Measurements from ENCODE around the gene ZNF341.
A peak's percentile ranks its signal among the peaks of the same experiment; 100 is the strongest.

Gene ZNF341

GRCh38 chr20:33814238-33814712 lies 82.5 kb downstream of the ZNF341 start:
- H3K27me3 ChIP-seq: no peaks in the 10 kb centered on the region
- peak overlapping the region; percentile 97 for H3K27ac ChIP-seq
- H3K4me1 ChIP-seq (ENCODE audit: control insufficient read depth in 1 of 2, insufficient read depth in 1 of 2, low read depth in 1 of 2, low read length in 1 of 2): peaks cover 48 to 67% of the 10 kb centered on the region in 2 experiments
- no peak overlapping the region for H3K4me3 ChIP-seq (ENCODE audit: low read depth in 1 of 2, low read length in 1 of 2)
- peaks cover 10% of the 10 kb centered on the region for H3K36me3 ChIP-seq
- no peaks in the 10 kb centered on the region for H3K9me3 ChIP-seq
- TF ChIP-seq, protein P1, sequence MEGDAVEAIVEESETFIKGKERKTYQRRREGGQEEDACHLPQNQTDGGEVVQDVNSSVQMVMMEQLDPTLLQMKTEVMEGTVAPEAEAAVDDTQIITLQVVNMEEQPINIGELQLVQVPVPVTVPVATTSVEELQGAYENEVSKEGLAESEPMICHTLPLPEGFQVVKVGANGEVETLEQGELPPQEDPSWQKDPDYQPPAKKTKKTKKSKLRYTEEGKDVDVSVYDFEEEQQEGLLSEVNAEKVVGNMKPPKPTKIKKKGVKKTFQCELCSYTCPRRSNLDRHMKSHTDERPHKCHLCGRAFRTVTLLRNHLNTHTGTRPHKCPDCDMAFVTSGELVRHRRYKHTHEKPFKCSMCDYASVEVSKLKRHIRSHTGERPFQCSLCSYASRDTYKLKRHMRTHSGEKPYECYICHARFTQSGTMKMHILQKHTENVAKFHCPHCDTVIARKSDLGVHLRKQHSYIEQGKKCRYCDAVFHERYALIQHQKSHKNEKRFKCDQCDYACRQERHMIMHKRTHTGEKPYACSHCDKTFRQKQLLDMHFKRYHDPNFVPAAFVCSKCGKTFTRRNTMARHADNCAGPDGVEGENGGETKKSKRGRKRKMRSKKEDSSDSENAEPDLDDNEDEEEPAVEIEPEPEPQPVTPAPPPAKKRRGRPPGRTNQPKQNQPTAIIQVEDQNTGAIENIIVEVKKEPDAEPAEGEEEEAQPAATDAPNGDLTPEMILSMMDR (IDR thresholded peaks at IDR 0.05): no peak

- H3K4me1 ChIP-seq (ENCODE audit: control insufficient read depth in 1 of 2, insufficient read depth in 1 of 2, low read depth in 1 of 2, low read length in 1 of 2): peaks cover 39 to 59% of the 10 kb centered on the region in 2 experiments
- no peaks in the 10 kb centered on the region for H3K27me3 ChIP-seq
- H3K27ac ChIP-seq: peak overlapping the region; percentile 27
- peaks cover 10% of the 10 kb centered on the region for H3K36me3 ChIP-seq
- H3K4me3 ChIP-seq (ENCODE audit: low read depth in 1 of 2, low read length in 1 of 2): no peak overlapping the region
- no peaks in the 10 kb centered on the region for H3K9me3 ChIP-seq
- TF ChIP-seq, protein P1 (IDR thresholded peaks at IDR 0.05): no peak
Observed at GRCh38 chr20:33815671-33816070, 83.9 kb downstream of the ZNF341 start.

DNA sequence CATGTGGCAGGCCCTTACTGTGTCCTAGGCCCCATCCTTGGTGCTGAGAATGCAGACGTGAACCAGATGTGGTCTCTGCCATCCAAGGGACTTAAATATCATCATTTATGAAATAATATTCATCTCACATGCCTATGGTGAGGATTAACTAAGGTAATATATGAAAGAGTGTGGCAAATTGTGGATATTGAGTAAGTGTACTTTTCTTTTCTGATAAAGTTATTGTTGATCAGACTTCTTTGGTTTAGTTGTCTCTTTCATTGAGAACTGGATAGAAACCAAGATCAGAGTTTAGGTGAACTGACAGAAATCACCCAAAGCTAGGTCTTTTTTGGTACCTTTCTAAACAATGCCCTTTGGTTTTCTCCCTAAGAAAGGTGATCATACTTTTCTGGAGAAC lies 84.4 kb downstream of the ZNF341 start:
- Histone ChIP-seq H3K9me3 (no peaks in the 10 kb centered on the region), H3K27me3 (no peaks in the 10 kb centered on the region), H3K27ac (peak overlapping the region; percentile 27), H3K36me3 (peaks cover 10% of the 10 kb centered on the region), H3K4me3 (ENCODE audit: low read depth in 1 of 2, low read length in 1 of 2) (no peak overlapping the region), H3K4me1 (ENCODE audit: control insufficient read depth in 1 of 2, insufficient read depth in 1 of 2, low read depth in 1 of 2, low read length in 1 of 2) (peaks cover 36 to 56% of the 10 kb centered on the region in 2 experiments)
- TF ChIP-seq, protein P1 (IDR thresholded peaks at IDR 0.05): no peak

DNA sequence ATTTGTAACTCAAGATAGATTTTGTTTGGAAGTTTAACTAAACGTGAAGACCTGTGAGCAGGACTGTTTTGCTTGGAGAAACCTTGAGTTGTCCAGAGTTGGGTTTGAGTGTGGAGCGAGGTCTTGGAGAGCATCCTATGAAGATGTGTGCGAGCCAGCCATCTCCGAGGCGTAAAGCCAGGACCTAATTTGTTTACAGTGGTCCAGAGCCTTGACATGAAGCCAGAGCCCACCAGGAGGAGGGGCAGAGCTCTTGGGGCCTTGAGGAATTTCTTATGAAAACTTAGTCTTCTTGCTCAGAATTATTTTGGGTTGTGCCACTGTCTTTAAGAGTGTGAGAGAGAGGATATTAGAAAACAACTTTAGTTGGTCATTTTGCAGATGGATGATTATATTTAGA lies 85.6 kb downstream of the ZNF341 start:
- H3K4me1 ChIP-seq (ENCODE audit: control insufficient read depth in 1 of 2, insufficient read depth in 1 of 2, low read depth in 1 of 2, low read length in 1 of 2): peaks cover 28 to 48% of the 10 kb centered on the region in 2 experiments
- H3K27ac ChIP-seq: peak overlapping the region; percentile 10
- H3K27me3 ChIP-seq: no peaks in the 10 kb centered on the region
- peaks cover 10% of the 10 kb centered on the region for H3K36me3 ChIP-seq
- no peak overlapping the region for H3K4me3 ChIP-seq (ENCODE audit: low read depth in 1 of 2, low read length in 1 of 2)
- no peaks in the 10 kb centered on the region for H3K9me3 ChIP-seq
- TF ChIP-seq, protein P1 (IDR thresholded peaks at IDR 0.05): no peak

GRCh38 chr20:33819456-33819855 lies 87.7 kb downstream of the ZNF341 start:
- peaks cover 10% of the 10 kb centered on the region for H3K36me3 ChIP-seq
- H3K27me3 ChIP-seq: no peaks in the 10 kb centered on the region
- no peaks in the 10 kb centered on the region for H3K9me3 ChIP-seq
- peaks cover 9 to 28% of the 10 kb centered on the region in 2 experiments for H3K4me1 ChIP-seq (ENCODE audit: control insufficient read depth in 1 of 2, insufficient read depth in 1 of 2, low read depth in 1 of 2, low read length in 1 of 2)
- TF ChIP-seq, protein P1 (IDR thresholded peaks at IDR 0.05): no peak
- H3K27ac ChIP-seq: peak overlapping the region; percentile 10
- no peak overlapping the region for H3K4me3 ChIP-seq (ENCODE audit: low read depth in 1 of 2, low read length in 1 of 2)

All from neutrophil (primary cell).